Endodermal cell (in vitro differentiated cells): Measurements from ENCODE around the gene HSPG2. TPM values are rescaled to one million over a fixed set of nuclear protein-coding genes. Genes with fewer than 3 reads are reported as not detected.

Experiments
- DNase-seq: peaks from one replicate; pipeline ENCODE4 v3.0.0-alpha.2; 2017
- H3K27ac ChIP-seq: 2 replicates; pipeline ENCODE4 v1.5.1; 2013; ENCODE audit warnings: mild to moderate bottlenecking, low read depth, low read length, moderate library complexity
- H3K27me3 ChIP-seq: 2 replicates; pipeline ENCODE4 v1.6.1; 2013; ENCODE audit warnings: mild to moderate bottlenecking, low read length, moderate library complexity; ENCODE audit not compliant: insufficient read depth, control insufficient read depth, poor library complexity, severe bottlenecking
- H3K36me3 ChIP-seq: 2 replicates; pipeline ENCODE4 v1.7.0; 2013; ENCODE audit warnings: mild to moderate bottlenecking, low read length, moderate library complexity; ENCODE audit not compliant: control insufficient read depth, insufficient read depth
- H3K4me1 ChIP-seq: one replicate; pipeline ENCODE4 v1.7.0; 2013; ENCODE audit warnings: low read length; ENCODE audit not compliant: control insufficient read depth, insufficient read depth
- H3K4me3 ChIP-seq: 2 replicates; pipeline ENCODE4 v1.5.1; 2013; ENCODE audit warnings: mild to moderate bottlenecking, low read length, moderate library complexity
- H3K9ac ChIP-seq: 2 replicates; pipeline ENCODE4 v1.6.1; 2013; ENCODE audit warnings: mild to moderate bottlenecking, low read length, moderate library complexity; ENCODE audit not compliant: poor library complexity, severe bottlenecking; ENCODE audit errors: extremely low read depth
- H3K9me3 ChIP-seq: 2 replicates; pipeline ENCODE4 v1.6.1; 2013; ENCODE audit warnings: mild to moderate bottlenecking, low read length, moderate library complexity; ENCODE audit not compliant: control insufficient read depth
- H3K27ac Mint-ChIP-seq: 2 replicates; pipeline ENCODE4 v1.8.0; 2020; ENCODE audit warnings: mixed read lengths
- H3K27me3 Mint-ChIP-seq: 2 replicates; pipeline ENCODE4 v1.8.0; 2021; ENCODE audit warnings: mild to moderate bottlenecking, mixed read lengths; ENCODE audit not compliant: insufficient read depth
- H3K36me3 Mint-ChIP-seq: 2 replicates; pipeline ENCODE4 v1.8.0; 2020; ENCODE audit warnings: low read depth, mixed read lengths
- H3K4me1 Mint-ChIP-seq: 2 replicates; pipeline ENCODE4 v1.8.0; 2020; ENCODE audit warnings: mixed read lengths
- H3K4me3 Mint-ChIP-seq: 2 replicates; pipeline ENCODE4 v1.8.0; 2020; ENCODE audit warnings: mild to moderate bottlenecking, moderate library complexity, mixed read lengths
- H3K9me3 Mint-ChIP-seq: 2 replicates; pipeline ENCODE4 v1.8.0; 2020; ENCODE audit warnings: mild to moderate bottlenecking, mixed read lengths
- CTCF ChIP-seq: fragments of 200-600 bp; sonication (generic); conservative IDR thresholded peaks from 2 replicates; pipeline ENCODE4 v1.5.0; 2021; ENCODE audit warnings: antibody characterized with exemption, mild to moderate bottlenecking
- WGBS, 2 experiments: methylation state at CpG; one replicate each; pipeline versions ENCODE4 v1.1.5 to v1.1.7; 2013; ENCODE audit warnings: missing lambda C conversion rate in 2 of 2, mixed read lengths in 1 of 2; ENCODE audit not compliant: insufficient coverage in 1 of 2, insufficient read length in 1 of 2; 5-methylcytosine and 5-hydroxymethylcytosine counted together
- total RNA-seq, 2 donors: library from RNA; stranded (reverse); fragmentation: NEBNext Ultra II Directional in 1 of 2; extraction: Animal tissue kit (Norgen Biotek cat#: 25700) in 1 of 2; gene quantifications; 2 replicates in 1 of 2; 3 replicates in 1 of 2; pipeline ENCODE4 v1.2.1, GENCODE V29; 2021

HSPG2 gene
- total RNA-seq, 2 donors from 2014 or later, result 222 to 227 TPM

- no peaks in the 10 kb centered on the region for H3K27me3 ChIP-seq
- H3K4me3 ChIP-seq, result no peak overlapping the region
- no peak overlapping the region for H3K9ac ChIP-seq
- TF ChIP-seq CTCF, result no peak
- no peaks in the 10 kb centered on the region for H3K27me3 Mint-ChIP-seq
- 83 to 86% methylated on average over 1 to 11 of the region's 11 CpGs for WGBS, 2 experiments
- H3K36me3 ChIP-seq, result peaks cover 66% of the 10 kb centered on the region
- no peak overlapping the region for H3K4me3 Mint-ChIP-seq
- no peaks in the 10 kb centered on the region for H3K9me3 Mint-ChIP-seq
- peaks cover 36% of the 10 kb centered on the region for H3K36me3 Mint-ChIP-seq
- no peak for DNase-seq
- H3K9me3 ChIP-seq, result no peaks in the 10 kb centered on the region
- H3K4me1 ChIP-seq, result peaks cover 26% of the 10 kb centered on the region
- peaks cover 53% of the 10 kb centered on the region for H3K4me1 Mint-ChIP-seq
- no peak overlapping the region for H3K27ac ChIP-seq
- H3K27ac Mint-ChIP-seq, result no peak overlapping the region
These were observed 10.1 kb downstream of the HSPG2 start for GRCh38 chr1:21926814-21927532.

- H3K9me3 ChIP-seq, result no peaks in the 10 kb centered on the region
- peaks cover 36% of the 10 kb centered on the region for H3K36me3 Mint-ChIP-seq
- no peaks in the 10 kb centered on the region for H3K9me3 Mint-ChIP-seq
- DNase-seq, result no peak
- H3K4me1 ChIP-seq, result peaks cover 27% of the 10 kb centered on the region
- no peaks in the 10 kb centered on the region for H3K27me3 ChIP-seq
- no peak overlapping the region for H3K4me3 ChIP-seq
- H3K27me3 Mint-ChIP-seq, result no peaks in the 10 kb centered on the region
- TF ChIP-seq CTCF, result no peak
- no peak overlapping the region for H3K9ac ChIP-seq
- peaks cover 54% of the 10 kb centered on the region for H3K4me1 Mint-ChIP-seq
- no peak overlapping the region for H3K4me3 Mint-ChIP-seq
- WGBS, 2 experiments, result 92 to 98% methylated on average over 2 of the region's 2 CpGs
- H3K27ac Mint-ChIP-seq, result no peak overlapping the region
- no peak overlapping the region for H3K27ac ChIP-seq
- H3K36me3 ChIP-seq, result peaks cover 58% of the 10 kb centered on the region
These were observed 11.0 kb downstream of the HSPG2 start for GRCh38 chr1:21926065-21926464.

GRCh38 chr1:21925334-21925940 lies 11.7 kb downstream of the HSPG2 start:
- DNase-seq, result no peak
- no peak overlapping the region for H3K27ac Mint-ChIP-seq
- H3K4me1 ChIP-seq, result peaks cover 26% of the 10 kb centered on the region
- WGBS, 2 experiments, result 95 to 97% methylated on average over 7 to 8 of the region's 8 CpGs
- H3K27me3 Mint-ChIP-seq, result no peaks in the 10 kb centered on the region
- no peak overlapping the region for H3K27ac ChIP-seq
- H3K4me1 Mint-ChIP-seq, result peaks cover 60% of the 10 kb centered on the region
- H3K27me3 ChIP-seq, result no peaks in the 10 kb centered on the region
- H3K36me3 Mint-ChIP-seq, result peaks cover 33% of the 10 kb centered on the region
- H3K4me3 ChIP-seq, result no peak overlapping the region
- H3K9me3 Mint-ChIP-seq, result no peaks in the 10 kb centered on the region
- no peak for TF ChIP-seq CTCF
- H3K9me3 ChIP-seq, result no peaks in the 10 kb centered on the region
- H3K4me3 Mint-ChIP-seq, result no peak overlapping the region
- peaks cover 55% of the 10 kb centered on the region for H3K36me3 ChIP-seq
- H3K9ac ChIP-seq, result no peak overlapping the region
